ENCODE measurements around the gene SAMHD1. TPM values are rescaled to one million over a fixed set of nuclear protein-coding genes. Genes with fewer than 3 reads are reported as not detected.
"Not testable (repeated sequence)": the region's sequence is repeated elsewhere in the genome, so short reads cannot be mapped to it uniquely, and the experiment has no call there.

The SAMHD1 gene
- total and polyA plus RNA-seq, 2 experiments from 2014 or later: 27.0 to 29.5 TPM

DNA sequence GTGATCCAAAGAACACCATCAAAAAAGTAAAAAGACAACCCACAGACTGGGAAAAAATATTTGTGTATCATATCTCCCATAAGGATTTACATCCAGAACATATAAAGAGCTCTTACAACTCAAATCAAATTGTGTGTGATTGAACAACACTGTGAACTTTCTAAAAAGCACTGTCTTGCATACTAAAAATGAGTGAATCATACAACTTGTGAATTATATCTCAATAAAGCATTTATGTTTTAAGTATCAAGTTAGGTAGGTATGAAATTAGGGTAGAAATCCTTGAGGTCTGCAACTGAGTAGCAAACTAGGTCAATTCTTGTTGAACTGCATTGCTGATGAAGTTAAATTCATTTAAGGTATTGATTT is 14.1 kb downstream of the SAMHD1 start:
- no peak for TF ChIP-seq EZH2 (IDR thresholded peaks at IDR 0.05; ENCODE audit: borderline replicate concordance)
- TF ChIP-seq EZH2phosphoT487 (IDR thresholded peaks at IDR 0.05; ENCODE audit: low read depth, severe bottlenecking, unreplicated experiment): no peak
- TF ChIP-seq, protein P1, sequence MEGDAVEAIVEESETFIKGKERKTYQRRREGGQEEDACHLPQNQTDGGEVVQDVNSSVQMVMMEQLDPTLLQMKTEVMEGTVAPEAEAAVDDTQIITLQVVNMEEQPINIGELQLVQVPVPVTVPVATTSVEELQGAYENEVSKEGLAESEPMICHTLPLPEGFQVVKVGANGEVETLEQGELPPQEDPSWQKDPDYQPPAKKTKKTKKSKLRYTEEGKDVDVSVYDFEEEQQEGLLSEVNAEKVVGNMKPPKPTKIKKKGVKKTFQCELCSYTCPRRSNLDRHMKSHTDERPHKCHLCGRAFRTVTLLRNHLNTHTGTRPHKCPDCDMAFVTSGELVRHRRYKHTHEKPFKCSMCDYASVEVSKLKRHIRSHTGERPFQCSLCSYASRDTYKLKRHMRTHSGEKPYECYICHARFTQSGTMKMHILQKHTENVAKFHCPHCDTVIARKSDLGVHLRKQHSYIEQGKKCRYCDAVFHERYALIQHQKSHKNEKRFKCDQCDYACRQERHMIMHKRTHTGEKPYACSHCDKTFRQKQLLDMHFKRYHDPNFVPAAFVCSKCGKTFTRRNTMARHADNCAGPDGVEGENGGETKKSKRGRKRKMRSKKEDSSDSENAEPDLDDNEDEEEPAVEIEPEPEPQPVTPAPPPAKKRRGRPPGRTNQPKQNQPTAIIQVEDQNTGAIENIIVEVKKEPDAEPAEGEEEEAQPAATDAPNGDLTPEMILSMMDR (IDR thresholded peaks at IDR 0.05; ENCODE audit: poor library complexity): no peak
- Histone ChIP-seq H3K9me3 (ENCODE audit: low read depth) (no peaks in the 10 kb centered on the region), H3K79me2 (no peaks in the 10 kb centered on the region), H3K9me2 (replicated peaks; ENCODE audit: insufficient read depth) (no peaks in the 10 kb centered on the region), H3K4me3 (no peak overlapping the region), H3K4me1 (ENCODE audit: insufficient read depth) (no peaks in the 10 kb centered on the region), H3K36me3 (replicated peaks; ENCODE audit: insufficient read depth, low read depth) (no peaks in the 10 kb centered on the region), H3K4me2 (no peak overlapping the region), H2AFZ (no peak overlapping the region), H3K27ac (no peak overlapping the region), H3K27me3 (no peaks in the 10 kb centered on the region), H4K20me1 (ENCODE audit: insufficient read depth, poor library complexity, severe bottlenecking) (no peaks in the 10 kb centered on the region)
- DNase-seq (ENCODE audit: low spot score): no peak

DNA sequence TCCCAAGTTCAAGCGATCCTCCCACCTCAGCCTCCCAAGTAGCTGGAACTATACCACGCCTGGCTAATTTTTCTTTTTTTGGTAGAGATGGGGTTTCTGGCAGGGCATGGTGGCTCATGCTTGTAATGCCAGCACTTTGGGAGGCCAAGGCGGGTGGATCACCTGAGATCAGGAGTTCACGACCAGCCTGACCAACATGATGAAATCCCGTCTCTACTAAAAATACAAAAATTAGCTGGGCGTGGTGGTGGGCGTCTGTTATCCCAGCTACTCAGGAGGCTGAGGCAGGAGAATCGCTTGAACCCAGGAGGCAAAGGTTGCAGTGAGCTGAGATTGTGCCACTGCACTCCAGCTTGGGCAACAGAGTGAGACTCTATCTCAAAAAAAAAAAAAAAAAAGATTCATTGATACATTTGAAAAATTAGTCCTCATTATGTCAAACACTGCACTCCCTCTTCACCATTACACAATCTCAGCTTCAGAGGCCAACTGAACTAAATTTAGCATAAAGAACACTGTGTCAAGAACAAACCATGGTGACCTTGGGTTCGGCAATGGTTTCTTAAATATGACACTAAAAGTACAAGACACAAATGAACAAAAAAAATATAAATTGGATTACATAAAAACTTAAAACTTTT is 14.6 kb downstream of the SAMHD1 start:
- H3K27me3 ChIP-seq; H3K27ac ChIP-seq; H2AFZ ChIP-seq; H4K20me1 ChIP-seq (ENCODE audit: insufficient read depth, poor library complexity, severe bottlenecking); H3K79me2 ChIP-seq; H3K4me2 ChIP-seq; H3K9me3 ChIP-seq (ENCODE audit: low read depth); DNase-seq (ENCODE audit: low spot score); H3K36me3 ChIP-seq (replicated peaks; ENCODE audit: insufficient read depth, low read depth); H3K4me3 ChIP-seq; H3K4me1 ChIP-seq (ENCODE audit: insufficient read depth); H3K9me2 ChIP-seq (replicated peaks; ENCODE audit: insufficient read depth): not testable (repeated sequence)
- WGBS (ENCODE audit: low lambda C conversion rate, missing lambda C conversion rate): 91% methylated on average over 9 of the region's 9 CpGs

DNA sequence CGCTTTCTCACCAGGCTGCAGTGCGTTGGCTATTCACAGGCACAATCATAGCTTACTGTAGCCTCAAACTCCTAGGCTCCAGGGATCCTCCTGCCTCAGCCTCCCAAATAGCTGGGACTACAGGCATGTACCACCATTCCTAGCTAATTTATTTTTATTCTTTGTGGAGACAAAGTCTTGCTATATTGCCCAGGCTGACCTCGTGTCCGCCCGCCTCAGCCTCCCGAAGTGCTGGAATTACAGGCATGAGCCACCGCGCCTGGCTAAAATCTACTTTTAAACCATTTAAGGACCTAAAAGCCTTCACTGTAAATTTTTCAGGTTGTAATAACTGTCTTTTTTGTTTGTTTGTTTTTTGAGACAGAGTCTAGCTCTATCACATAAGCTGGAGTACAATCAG is 15.2 kb downstream of the SAMHD1 start:
- H3K4me1 ChIP-seq (ENCODE audit: insufficient read depth): no peaks in the 10 kb centered on the region
- H3K9me2 ChIP-seq (replicated peaks; ENCODE audit: insufficient read depth): no peaks in the 10 kb centered on the region
- H3K27ac ChIP-seq: no peak overlapping the region
- no peak for DNase-seq (ENCODE audit: low spot score)
- 95% methylated on average over 8 of the region's 8 CpGs for WGBS (ENCODE audit: low lambda C conversion rate, missing lambda C conversion rate)
- H3K9me3 ChIP-seq (ENCODE audit: low read depth): no peaks in the 10 kb centered on the region
- H3K4me3 ChIP-seq: no peak overlapping the region
- no peaks in the 10 kb centered on the region for H3K79me2 ChIP-seq
- H2AFZ ChIP-seq: no peak overlapping the region
- H4K20me1 ChIP-seq (ENCODE audit: insufficient read depth, poor library complexity, severe bottlenecking): no peaks in the 10 kb centered on the region
- no peaks in the 10 kb centered on the region for H3K27me3 ChIP-seq
- H3K4me2 ChIP-seq: no peak overlapping the region
- H3K36me3 ChIP-seq (replicated peaks; ENCODE audit: insufficient read depth, low read depth): no peaks in the 10 kb centered on the region
- TF ChIP-seq EZH2 (IDR thresholded peaks at IDR 0.05; ENCODE audit: borderline replicate concordance) (no peak), EZH2phosphoT487 (IDR thresholded peaks at IDR 0.05; ENCODE audit: low read depth, severe bottlenecking, unreplicated experiment) (no peak)

DNA sequence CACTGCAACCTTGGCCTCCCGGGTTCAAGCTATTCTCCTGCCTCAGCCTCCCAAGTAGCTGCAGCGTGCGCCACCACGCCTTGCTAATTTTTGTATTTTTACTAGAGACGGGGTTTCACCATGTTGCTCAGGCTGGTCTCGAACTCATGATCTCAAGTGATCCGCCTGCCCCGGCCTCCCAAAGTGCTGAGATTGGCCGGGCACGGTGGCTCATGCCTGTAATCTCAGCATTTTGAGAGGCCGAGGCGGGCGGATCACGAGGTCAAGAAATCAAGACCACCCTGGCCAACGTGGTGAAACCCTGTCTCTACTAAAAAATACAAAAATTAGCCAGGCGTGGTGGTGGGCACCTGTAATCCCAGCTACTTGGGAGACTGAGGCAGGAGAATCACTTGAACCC is 17.9 kb downstream of the SAMHD1 start:
- WGBS (ENCODE audit: low lambda C conversion rate, missing lambda C conversion rate): 98% methylated on average over 16 of the region's 16 CpGs
- not testable (repeated sequence) for H3K4me1 ChIP-seq (ENCODE audit: insufficient read depth)

DNA sequence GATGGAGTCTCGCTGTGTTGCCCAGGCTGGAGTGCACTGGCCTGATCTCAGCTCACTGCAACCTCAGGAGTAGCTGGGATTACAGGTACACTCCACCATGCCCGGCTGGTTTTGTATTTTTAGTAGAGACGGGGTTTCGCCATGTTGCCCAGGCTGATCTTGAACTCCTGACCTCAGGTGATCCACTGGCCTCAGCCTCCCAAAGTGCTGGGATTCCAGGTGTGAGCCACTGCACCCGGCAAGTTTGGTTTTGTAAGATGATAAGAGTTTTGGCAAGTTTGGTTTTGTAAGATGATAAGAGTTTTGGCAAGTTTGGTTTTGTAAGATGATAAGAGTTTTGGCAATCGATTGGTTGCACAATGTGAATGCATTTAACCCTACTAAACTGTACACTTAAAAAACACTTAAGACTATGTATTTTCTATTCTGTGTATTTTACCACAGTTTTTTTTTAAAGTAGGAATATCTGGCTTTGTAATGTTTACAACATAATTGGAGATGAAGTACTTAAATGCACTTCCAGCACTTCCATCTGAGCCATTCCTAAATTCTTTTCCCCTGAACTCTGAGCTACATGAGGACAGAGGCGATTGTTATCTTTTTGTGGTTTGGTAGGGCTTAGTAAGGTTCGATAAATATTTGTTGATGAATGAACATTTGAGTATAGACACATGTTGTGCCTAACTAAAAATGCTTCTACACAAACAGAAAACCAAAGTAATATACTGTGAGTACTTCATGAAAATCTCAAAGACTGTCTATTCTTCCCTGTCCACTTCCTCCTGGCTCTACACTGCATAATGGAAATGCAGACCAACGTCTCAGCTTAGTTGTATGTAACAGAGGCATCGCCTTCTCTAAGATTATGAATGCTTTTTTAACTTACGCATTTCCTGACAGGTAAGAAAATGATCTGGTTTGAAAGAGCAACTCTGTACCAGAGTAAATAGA is 18.8 kb downstream of the SAMHD1 start:
- Histone ChIP-seq H4K20me1 (ENCODE audit: insufficient read depth, poor library complexity, severe bottlenecking) (no peaks in the 10 kb centered on the region), H3K79me2 (no peaks in the 10 kb centered on the region), H3K9me2 (replicated peaks; ENCODE audit: insufficient read depth) (no peaks in the 10 kb centered on the region), H3K4me1 (ENCODE audit: insufficient read depth) (peaks cover 6% of the 10 kb centered on the region), H3K4me2 (no peak overlapping the region), H3K27me3 (no peaks in the 10 kb centered on the region), H2AFZ (no peak overlapping the region), H3K4me3 (no peak overlapping the region), H3K36me3 (replicated peaks; ENCODE audit: insufficient read depth, low read depth) (no peaks in the 10 kb centered on the region), H3K27ac (no peak overlapping the region), H3K9me3 (ENCODE audit: low read depth) (no peaks in the 10 kb centered on the region)
- WGBS (ENCODE audit: low lambda C conversion rate, missing lambda C conversion rate): 71% methylated on average over 11 of the region's 11 CpGs
- TF ChIP-seq, protein P1 (IDR thresholded peaks at IDR 0.05; ENCODE audit: poor library complexity): no peak
- TF ChIP-seq EZH2phosphoT487 (IDR thresholded peaks at IDR 0.05; ENCODE audit: low read depth, severe bottlenecking, unreplicated experiment) (no peak), EZH2 (IDR thresholded peaks at IDR 0.05; ENCODE audit: borderline replicate concordance) (no peak)
- no peak for DNase-seq (ENCODE audit: low spot score)

More for the DNA sequence above, 17.9 kb downstream of the SAMHD1 start:
- not testable (repeated sequence) for H2AFZ ChIP-seq; H3K27ac ChIP-seq; H3K9me3 ChIP-seq (ENCODE audit: low read depth); H3K27me3 ChIP-seq; H3K4me3 ChIP-seq; H4K20me1 ChIP-seq (ENCODE audit: insufficient read depth, poor library complexity, severe bottlenecking); DNase-seq (ENCODE audit: low spot score); H3K4me2 ChIP-seq; H3K9me2 ChIP-seq (replicated peaks; ENCODE audit: insufficient read depth); H3K36me3 ChIP-seq (replicated peaks; ENCODE audit: insufficient read depth, low read depth); H3K79me2 ChIP-seq

DNA sequence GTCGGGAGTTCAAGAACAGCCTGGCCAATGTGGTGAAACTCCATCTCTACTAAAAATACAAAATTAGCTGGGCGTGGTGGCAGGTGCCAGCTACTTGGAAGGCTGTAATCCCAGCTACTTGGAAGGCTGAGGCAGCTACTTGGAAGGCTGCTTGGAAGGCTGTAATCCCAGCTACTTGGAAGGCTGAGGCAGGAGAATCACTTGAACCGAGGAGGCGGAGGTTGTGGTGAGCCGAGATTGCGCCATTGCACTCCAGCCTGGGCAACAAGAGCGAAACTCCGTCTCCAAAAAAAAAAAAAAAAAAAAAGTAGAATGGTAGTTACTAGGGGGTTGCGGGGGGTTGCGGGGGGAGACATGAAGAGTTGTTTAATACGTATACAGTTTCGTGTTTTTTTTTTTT is 19.4 kb downstream of the SAMHD1 start:
- H4K20me1 ChIP-seq (ENCODE audit: insufficient read depth, poor library complexity, severe bottlenecking); H3K4me3 ChIP-seq; H3K79me2 ChIP-seq; H3K4me2 ChIP-seq; DNase-seq (ENCODE audit: low spot score); H3K27ac ChIP-seq; H3K9me2 ChIP-seq (replicated peaks; ENCODE audit: insufficient read depth); H3K27me3 ChIP-seq; H3K9me3 ChIP-seq (ENCODE audit: low read depth); H2AFZ ChIP-seq; H3K36me3 ChIP-seq (replicated peaks; ENCODE audit: insufficient read depth, low read depth); H3K4me1 ChIP-seq (ENCODE audit: insufficient read depth): not testable (repeated sequence)
- 93% methylated on average over 12 of the region's 12 CpGs for WGBS (ENCODE audit: low lambda C conversion rate, missing lambda C conversion rate)

All from hepatocyte (in vitro differentiated cells).